Endodermal cell (in vitro differentiated cells): Measurements from ENCODE around the gene EP300. TPM values are rescaled to one million over a fixed set of nuclear protein-coding genes. Genes with fewer than 3 reads are reported as not detected.
A peak's percentile ranks its signal among the peaks of the same experiment; 100 is the strongest.

ENCODE experiments used
- DNase-seq: peaks from one replicate; pipeline ENCODE4 v3.0.0-alpha.2; 2017
- H3K27ac ChIP-seq: 2 replicates; pipeline ENCODE4 v1.5.1; 2013; ENCODE audit warnings: mild to moderate bottlenecking, low read depth, low read length, moderate library complexity
- H3K27me3 ChIP-seq: 2 replicates; pipeline ENCODE4 v1.6.1; 2013; ENCODE audit warnings: mild to moderate bottlenecking, low read length, moderate library complexity; ENCODE audit not compliant: insufficient read depth, control insufficient read depth, poor library complexity, severe bottlenecking
- H3K36me3 ChIP-seq: 2 replicates; pipeline ENCODE4 v1.7.0; 2013; ENCODE audit warnings: mild to moderate bottlenecking, low read length, moderate library complexity; ENCODE audit not compliant: control insufficient read depth, insufficient read depth
- H3K4me1 ChIP-seq: one replicate; pipeline ENCODE4 v1.7.0; 2013; ENCODE audit warnings: low read length; ENCODE audit not compliant: control insufficient read depth, insufficient read depth
- H3K4me3 ChIP-seq: 2 replicates; pipeline ENCODE4 v1.5.1; 2013; ENCODE audit warnings: mild to moderate bottlenecking, low read length, moderate library complexity
- H3K9ac ChIP-seq: 2 replicates; pipeline ENCODE4 v1.6.1; 2013; ENCODE audit warnings: mild to moderate bottlenecking, low read length, moderate library complexity; ENCODE audit not compliant: poor library complexity, severe bottlenecking; ENCODE audit errors: extremely low read depth
- H3K9me3 ChIP-seq: 2 replicates; pipeline ENCODE4 v1.6.1; 2013; ENCODE audit warnings: mild to moderate bottlenecking, low read length, moderate library complexity; ENCODE audit not compliant: control insufficient read depth
- H3K27ac Mint-ChIP-seq: 2 replicates; pipeline ENCODE4 v1.8.0; 2020; ENCODE audit warnings: mixed read lengths
- H3K27me3 Mint-ChIP-seq: 2 replicates; pipeline ENCODE4 v1.8.0; 2021; ENCODE audit warnings: mild to moderate bottlenecking, mixed read lengths; ENCODE audit not compliant: insufficient read depth
- H3K36me3 Mint-ChIP-seq: 2 replicates; pipeline ENCODE4 v1.8.0; 2020; ENCODE audit warnings: low read depth, mixed read lengths
- H3K4me1 Mint-ChIP-seq: 2 replicates; pipeline ENCODE4 v1.8.0; 2020; ENCODE audit warnings: mixed read lengths
- H3K4me3 Mint-ChIP-seq: 2 replicates; pipeline ENCODE4 v1.8.0; 2020; ENCODE audit warnings: mild to moderate bottlenecking, moderate library complexity, mixed read lengths
- H3K9me3 Mint-ChIP-seq: 2 replicates; pipeline ENCODE4 v1.8.0; 2020; ENCODE audit warnings: mild to moderate bottlenecking, mixed read lengths
- CTCF ChIP-seq: fragments of 200-600 bp; sonication (generic); conservative IDR thresholded peaks from 2 replicates; pipeline ENCODE4 v1.5.0; 2021; ENCODE audit warnings: antibody characterized with exemption, mild to moderate bottlenecking
- WGBS, 2 experiments: methylation state at CpG; one replicate each; pipeline versions ENCODE4 v1.1.5 to v1.1.7; 2013; ENCODE audit warnings: missing lambda C conversion rate in 2 of 2, mixed read lengths in 1 of 2; ENCODE audit not compliant: insufficient coverage in 1 of 2, insufficient read length in 1 of 2; 5-methylcytosine and 5-hydroxymethylcytosine counted together
- total RNA-seq, 2 donors: library from RNA; stranded (reverse); fragmentation: NEBNext Ultra II Directional in 1 of 2; extraction: Animal tissue kit (Norgen Biotek cat#: 25700) in 1 of 2; gene quantifications; 2 replicates in 1 of 2; 3 replicates in 1 of 2; pipeline ENCODE4 v1.2.1, GENCODE V29; 2021

EP300 gene
- total RNA-seq, 2 donors from 2014 or later, result 95.5 to 130 TPM

GRCh38 chr22:41193829-41194228, 101.4 kb downstream of the EP300 start:
- no peak overlapping the region for H3K9ac ChIP-seq
- Mint-ChIP-seq H3K4me3 (no peak overlapping the region), H3K36me3 (no peaks in the 10 kb centered on the region), H3K27ac (no peak overlapping the region), H3K27me3 (peaks cover 50% of the 10 kb centered on the region), H3K9me3 (no peaks in the 10 kb centered on the region), H3K4me1 (peaks cover 8% of the 10 kb centered on the region)
- DNase-seq, result no peak
- WGBS, 2 experiments, result 98 to 100% methylated on average over 4 to 6 of the region's 6 CpGs
- H3K4me3 ChIP-seq, result no peak overlapping the region
- no peaks in the 10 kb centered on the region for H3K4me1 ChIP-seq
- no peaks in the 10 kb centered on the region for H3K36me3 ChIP-seq
- no peaks in the 10 kb centered on the region for H3K9me3 ChIP-seq
- no peak for TF ChIP-seq CTCF
- H3K27ac ChIP-seq, result no peak overlapping the region
- peaks cover 43% of the 10 kb centered on the region for H3K27me3 ChIP-seq

GRCh38 chr22:41197038-41197972, 104.9 kb downstream of the EP300 start:
- H3K4me3 ChIP-seq, result peak overlapping the region; percentile 86
- peak overlapping the region; percentile 67 for H3K4me3 Mint-ChIP-seq
- no peaks in the 10 kb centered on the region for H3K9me3 ChIP-seq
- whole genome bisulfite sequencing, 2 experiments, result 1 to 6% methylated on average over 10 to 91 of the region's 91 CpGs
- peaks cover 69% of the 10 kb centered on the region for H3K27me3 Mint-ChIP-seq
- peaks cover 55% of the 10 kb centered on the region for H3K27me3 ChIP-seq
- H3K4me1 ChIP-seq, result no peaks in the 10 kb centered on the region
- no peak for TF ChIP-seq CTCF
- H3K9ac ChIP-seq, result no peak overlapping the region
- H3K27ac ChIP-seq, result no peak overlapping the region
- peak; percentile 93 for DNase-seq
- H3K36me3 Mint-ChIP-seq, result no peaks in the 10 kb centered on the region
- no peaks in the 10 kb centered on the region for H3K9me3 Mint-ChIP-seq
- H3K36me3 ChIP-seq, result no peaks in the 10 kb centered on the region
- H3K4me1 Mint-ChIP-seq, result peaks cover 10% of the 10 kb centered on the region
- H3K27ac Mint-ChIP-seq, result no peak overlapping the region

GRCh38 chr22:41198027-41198580, 105.7 kb downstream of the EP300 start:
- peak overlapping the region; percentile 67 for H3K4me3 Mint-ChIP-seq
- Histone ChIP-seq H3K9me3 (no peaks in the 10 kb centered on the region), H3K4me3 (peak overlapping the region; percentile 86), H3K27me3 (peaks cover 56% of the 10 kb centered on the region), H3K27ac (no peak overlapping the region), H3K4me1 (no peaks in the 10 kb centered on the region), H3K9ac (no peak overlapping the region), H3K36me3 (no peaks in the 10 kb centered on the region)
- H3K27me3 Mint-ChIP-seq, result peaks cover 68% of the 10 kb centered on the region
- 9 to 19% methylated on average over 3 to 9 of the region's 9 CpGs for WGBS, 2 experiments
- TF ChIP-seq CTCF, result peak; percentile 30
- H3K4me1 Mint-ChIP-seq, result peaks cover 8% of the 10 kb centered on the region
- no peaks in the 10 kb centered on the region for H3K36me3 Mint-ChIP-seq
- DNase-seq, result peak; percentile 66
- H3K9me3 Mint-ChIP-seq, result no peaks in the 10 kb centered on the region
- H3K27ac Mint-ChIP-seq, result no peak overlapping the region
